ENCODE results near the gene PRRC2B.
A peak's percentile ranks its signal among the peaks of the same experiment; 100 is the strongest.

Gene PRRC2B

DNA sequence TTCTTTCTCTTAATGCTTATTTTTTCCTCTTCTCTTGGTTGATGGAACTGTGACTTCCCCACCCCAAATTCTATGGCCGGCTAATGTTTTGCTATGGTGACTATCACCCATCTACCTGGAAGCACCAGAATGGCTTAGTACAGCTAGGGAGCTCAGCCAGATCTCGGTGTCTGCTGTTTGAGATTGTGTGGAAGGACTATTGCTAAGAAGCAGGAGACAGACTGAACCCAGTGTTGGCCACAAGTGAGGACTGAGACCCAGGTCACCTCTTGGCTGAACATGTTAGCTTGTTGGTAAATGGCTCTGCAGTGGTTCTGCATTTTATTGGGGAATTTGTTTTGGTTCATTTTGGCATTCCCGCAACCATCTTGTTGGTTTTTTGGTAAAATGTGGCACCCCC is 2.7 kb downstream of the PRRC2B start:
- peaks cover 2% of the 10 kb centered on the region for H3K36me3 Mint-ChIP-seq
- H3K4me1 Mint-ChIP-seq: peaks cover 38% of the 10 kb centered on the region
- H3K9me3 Mint-ChIP-seq: no peaks in the 10 kb centered on the region
- DNase-seq (ENCODE audit: low spot score in 2 of 2) (no peak), ATAC-seq (ENCODE audit: low read depth) (no peak)
- peak overlapping the region; percentile 81 for H3K4me3 Mint-ChIP-seq
- H3K27me3 Mint-ChIP-seq: no peaks in the 10 kb centered on the region
- peak overlapping the region; percentile 93 for H3K27ac Mint-ChIP-seq

DNA sequence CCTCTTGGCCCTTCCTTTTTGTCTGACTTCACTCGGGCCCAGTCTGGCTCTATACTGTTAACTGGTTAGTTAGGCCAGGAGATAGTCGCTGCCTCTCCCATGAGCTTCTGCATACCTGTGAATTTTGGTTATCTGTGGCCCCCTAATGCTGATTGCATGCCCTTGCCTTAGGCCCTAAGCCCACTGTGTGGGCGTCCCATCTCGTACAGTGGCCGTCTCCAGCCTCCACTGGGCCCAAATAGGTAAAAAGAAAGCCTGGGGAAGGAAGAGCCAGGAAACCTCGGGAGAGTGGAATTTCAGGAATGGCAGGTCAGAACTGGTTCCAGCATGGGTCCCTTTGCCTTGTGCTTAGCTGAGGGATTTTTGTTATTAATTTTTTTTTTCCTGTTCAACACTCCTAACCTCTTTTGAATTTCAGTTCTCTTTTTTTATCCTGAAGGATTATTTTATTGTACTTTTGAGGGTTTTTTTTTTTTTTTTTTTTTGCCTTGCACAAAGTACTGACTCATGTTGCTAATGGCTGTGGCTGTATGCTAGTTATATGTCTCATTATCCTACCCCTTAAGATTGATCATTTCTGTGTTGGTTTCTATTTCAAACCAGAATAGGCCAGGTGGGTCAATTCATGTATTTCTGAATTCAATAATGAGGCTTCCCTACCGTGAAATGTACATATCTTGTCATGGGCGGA is 3.4 kb downstream of the PRRC2B start:
- ATAC-seq (ENCODE audit: low read depth) (no peak), DNase-seq (ENCODE audit: low spot score in 2 of 2) (no peak)
- Mint-ChIP-seq H3K9me3 (no peaks in the 10 kb centered on the region), H3K4me3 (peak overlapping the region; percentile 81), H3K36me3 (peaks cover 2% of the 10 kb centered on the region), H3K27ac (peak overlapping the region; percentile 93), H3K27me3 (no peaks in the 10 kb centered on the region), H3K4me1 (peaks cover 41% of the 10 kb centered on the region)

DNA sequence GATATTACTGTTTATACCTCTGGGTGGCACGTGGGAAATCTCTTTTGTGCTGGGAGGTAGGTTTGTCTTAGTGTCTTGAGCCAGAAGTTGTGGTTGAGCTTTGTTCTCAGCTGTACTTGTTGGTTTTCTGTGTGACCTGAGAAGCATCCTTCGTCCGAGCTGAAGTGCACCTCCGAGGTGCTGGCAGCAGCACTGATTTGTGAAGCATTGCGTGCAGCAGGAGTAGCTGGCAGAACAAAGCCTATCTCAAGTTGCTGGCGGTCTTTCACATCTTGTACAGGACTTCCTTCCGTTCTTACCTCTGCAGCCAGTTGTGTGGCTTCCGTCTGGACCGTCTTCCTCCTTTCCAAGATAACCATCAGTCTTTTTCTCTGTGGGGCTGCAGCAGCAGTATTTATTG is 4.3 kb downstream of the PRRC2B start:
- Mint-ChIP-seq H3K9me3 (no peaks in the 10 kb centered on the region), H3K4me1 (peaks cover 46% of the 10 kb centered on the region), H3K27me3 (no peaks in the 10 kb centered on the region), H3K4me3 (peak overlapping the region; percentile 73), H3K36me3 (peaks cover 2% of the 10 kb centered on the region), H3K27ac (peak overlapping the region; percentile 93)
- DNase-seq (ENCODE audit: low spot score in 2 of 2) (no peak), ATAC-seq (ENCODE audit: low read depth) (peak; percentile 16)

DNA sequence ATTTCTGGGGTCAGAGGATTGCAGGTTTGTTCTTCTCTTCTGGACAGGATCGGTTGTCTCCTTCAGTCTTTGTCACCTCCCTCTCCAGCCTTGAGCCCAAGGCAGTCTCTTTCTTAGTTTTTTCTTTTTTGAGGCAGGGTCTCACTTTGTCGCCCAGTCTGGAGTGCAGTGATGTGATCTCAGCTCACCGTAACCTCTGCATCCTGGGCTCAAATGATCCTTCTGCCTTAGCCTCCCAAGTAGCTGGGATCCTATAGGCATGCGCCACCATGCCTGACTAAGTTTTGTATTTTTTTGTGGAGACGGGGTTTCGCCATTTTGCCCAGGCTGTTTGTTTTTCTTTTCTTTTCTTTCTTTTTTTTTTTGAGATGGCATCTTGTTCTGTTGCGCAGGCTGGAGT is 6.1 kb downstream of the PRRC2B start:
- Mint-ChIP-seq H3K4me3 (no peak overlapping the region), H3K9me3 (no peaks in the 10 kb centered on the region), H3K27me3 (no peaks in the 10 kb centered on the region), H3K4me1 (peaks cover 48% of the 10 kb centered on the region), H3K36me3 (peaks cover 2% of the 10 kb centered on the region), H3K27ac (no peak overlapping the region)
- no peak for ATAC-seq (ENCODE audit: low read depth)
- DNase-seq (ENCODE audit: low spot score in 2 of 2): no peak

DNA sequence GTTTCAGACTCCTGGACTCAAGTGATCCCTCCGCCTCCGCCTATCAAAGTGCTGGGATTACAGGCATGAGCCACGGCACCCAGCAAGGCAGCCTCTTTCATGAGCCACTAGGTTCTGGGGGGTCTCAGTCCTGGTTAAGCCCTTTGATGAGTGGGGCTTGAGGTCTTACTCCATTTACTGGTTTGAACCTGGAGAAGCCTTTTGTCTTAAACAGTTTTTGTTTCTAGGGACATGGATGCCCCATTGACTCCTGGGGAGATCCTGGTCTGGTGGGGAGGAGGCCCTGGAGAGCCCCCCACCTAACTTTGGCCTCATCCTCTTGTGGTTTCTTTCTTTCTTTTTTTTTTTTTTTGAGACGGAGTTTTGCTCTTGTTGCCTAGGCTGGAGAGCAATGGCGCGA is 6.7 kb downstream of the PRRC2B start:
- ATAC-seq (ENCODE audit: low read depth) (no peak), DNase-seq (ENCODE audit: low spot score in 2 of 2) (no peak)
- Mint-ChIP-seq H3K9me3 (no peaks in the 10 kb centered on the region), H3K36me3 (peaks cover 2% of the 10 kb centered on the region), H3K4me3 (peak overlapping the region; percentile 11), H3K4me1 (peaks cover 48% of the 10 kb centered on the region), H3K27ac (no peak overlapping the region), H3K27me3 (no peaks in the 10 kb centered on the region)

DNA sequence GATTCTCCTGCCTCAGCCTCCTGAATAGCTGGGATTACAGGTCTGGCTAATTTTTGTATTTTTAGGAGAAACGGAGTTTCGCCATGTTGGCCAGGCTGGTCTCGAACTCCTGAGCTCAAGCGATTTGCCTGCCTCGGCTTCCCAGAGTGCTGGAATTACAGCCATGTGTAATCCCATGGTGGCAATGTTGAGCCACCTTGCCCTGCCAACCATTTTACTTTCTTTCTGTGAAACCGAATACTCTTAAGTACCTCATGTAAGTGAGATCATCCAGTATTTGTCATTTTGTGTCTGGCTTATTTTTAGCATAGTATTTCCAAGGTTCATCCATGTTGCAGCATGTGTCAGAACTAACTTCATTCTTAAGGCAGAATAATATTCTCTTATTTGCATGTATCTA is 8.2 kb downstream of the PRRC2B start:
- no peaks in the 10 kb centered on the region for H3K9me3 Mint-ChIP-seq

DNA sequence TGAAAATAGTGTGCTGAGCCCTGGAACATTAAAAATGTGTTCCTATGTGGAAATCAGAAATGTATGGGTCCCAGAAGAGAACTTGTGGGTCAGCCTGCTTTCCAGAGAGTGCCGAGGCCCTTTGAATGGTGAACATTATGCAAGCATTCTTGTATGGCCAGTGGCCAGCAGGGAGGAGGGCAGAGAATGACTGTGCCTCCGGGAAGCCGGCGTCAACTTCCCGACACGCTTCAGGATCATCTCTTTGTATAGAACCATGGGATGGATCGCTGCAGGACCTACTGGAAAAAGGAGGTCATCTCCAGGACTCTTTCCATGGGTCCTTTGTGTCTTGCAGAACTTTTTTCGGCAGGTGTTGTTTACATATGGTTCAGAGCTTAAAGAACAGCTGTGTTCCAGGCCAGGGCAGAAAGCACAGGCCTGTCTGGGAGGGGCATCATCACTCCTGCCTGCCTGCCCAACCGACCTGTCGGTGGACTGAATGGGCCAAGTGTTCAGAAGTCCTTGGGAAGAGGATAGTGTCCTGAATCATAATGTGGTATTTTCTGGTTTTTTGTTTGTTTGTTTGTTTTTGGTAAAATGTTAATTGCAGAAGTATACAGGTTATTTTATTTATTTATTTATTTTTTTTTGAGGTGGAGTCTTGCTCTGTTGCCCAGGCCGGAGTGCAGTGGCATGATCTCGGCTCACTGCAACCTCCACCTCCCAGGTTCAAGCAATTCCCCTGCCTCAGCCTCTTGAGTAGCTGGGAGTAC is 9.0 kb downstream of the PRRC2B start:
- Mint-ChIP-seq H3K4me3 (no peak overlapping the region), H3K27me3 (no peaks in the 10 kb centered on the region), H3K9me3 (no peaks in the 10 kb centered on the region), H3K27ac (peak overlapping the region; percentile 35), H3K36me3 (peaks cover 2% of the 10 kb centered on the region), H3K4me1 (peaks cover 57% of the 10 kb centered on the region)
- ATAC-seq (ENCODE audit: low read depth) (no peak), DNase-seq (ENCODE audit: low spot score in 2 of 2) (no peak)

More for the DNA sequence above, 8.2 kb downstream of the PRRC2B start:
- H3K27ac Mint-ChIP-seq: no peak overlapping the region
- DNase-seq (ENCODE audit: low spot score in 2 of 2) (no peak), ATAC-seq (ENCODE audit: low read depth) (no peak)
- peak overlapping the region; percentile 11 for H3K4me3 Mint-ChIP-seq
- H3K4me1 Mint-ChIP-seq: peaks cover 53% of the 10 kb centered on the region
- no peaks in the 10 kb centered on the region for H3K27me3 Mint-ChIP-seq
- peaks cover 2% of the 10 kb centered on the region for H3K36me3 Mint-ChIP-seq

DNA sequence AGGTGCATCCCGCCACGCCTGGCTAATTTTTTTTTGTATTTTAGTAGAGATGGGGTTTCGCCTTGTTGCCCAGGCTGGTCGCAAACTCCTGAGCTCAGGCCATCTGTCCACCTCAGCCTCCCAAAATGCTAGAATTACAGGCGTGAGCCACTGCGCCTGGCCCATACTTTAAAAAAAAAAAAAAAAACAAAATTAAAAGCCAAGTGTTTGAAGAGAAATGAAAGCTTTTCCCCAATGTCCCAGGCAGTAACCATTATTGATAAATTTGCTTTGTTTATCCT is 9.5 kb downstream of the PRRC2B start:
- Mint-ChIP-seq H3K9me3 (no peaks in the 10 kb centered on the region), H3K4me3 (no peak overlapping the region), H3K4me1 (peaks cover 56% of the 10 kb centered on the region), H3K27ac (no peak overlapping the region), H3K27me3 (no peaks in the 10 kb centered on the region), H3K36me3 (peaks cover 2% of the 10 kb centered on the region)
- DNase-seq (ENCODE audit: low spot score in 2 of 2) (no peak), ATAC-seq (ENCODE audit: low read depth) (no peak)

DNA sequence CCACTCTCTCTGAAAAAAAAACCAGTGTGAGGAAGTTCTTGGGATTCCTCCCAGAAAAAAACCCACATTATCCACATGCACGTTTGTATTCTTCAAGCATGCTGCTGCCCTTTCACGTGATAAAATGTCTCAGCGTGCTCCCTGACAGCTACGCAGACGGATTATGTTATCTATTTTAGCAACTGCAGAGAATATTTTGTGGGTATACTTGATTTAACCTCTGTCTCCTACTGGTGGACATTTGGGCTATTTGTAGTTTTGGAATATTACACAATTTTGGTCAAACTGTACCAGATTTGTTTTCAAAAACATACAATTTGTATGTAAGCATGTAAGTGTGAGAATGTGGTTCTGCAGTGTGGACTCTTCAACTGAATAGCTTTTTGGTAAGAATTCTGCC is 10.7 kb downstream of the PRRC2B start:
- peaks cover 2% of the 10 kb centered on the region for H3K36me3 Mint-ChIP-seq
- H3K27me3 Mint-ChIP-seq: no peaks in the 10 kb centered on the region
- DNase-seq (ENCODE audit: low spot score in 2 of 2) (no peak), ATAC-seq (ENCODE audit: low read depth) (no peak)
- H3K9me3 Mint-ChIP-seq: no peaks in the 10 kb centered on the region
- H3K4me1 Mint-ChIP-seq: peaks cover 56% of the 10 kb centered on the region
- H3K27ac Mint-ChIP-seq: peak overlapping the region; percentile 8
- H3K4me3 Mint-ChIP-seq: peak overlapping the region; percentile 21

DNA sequence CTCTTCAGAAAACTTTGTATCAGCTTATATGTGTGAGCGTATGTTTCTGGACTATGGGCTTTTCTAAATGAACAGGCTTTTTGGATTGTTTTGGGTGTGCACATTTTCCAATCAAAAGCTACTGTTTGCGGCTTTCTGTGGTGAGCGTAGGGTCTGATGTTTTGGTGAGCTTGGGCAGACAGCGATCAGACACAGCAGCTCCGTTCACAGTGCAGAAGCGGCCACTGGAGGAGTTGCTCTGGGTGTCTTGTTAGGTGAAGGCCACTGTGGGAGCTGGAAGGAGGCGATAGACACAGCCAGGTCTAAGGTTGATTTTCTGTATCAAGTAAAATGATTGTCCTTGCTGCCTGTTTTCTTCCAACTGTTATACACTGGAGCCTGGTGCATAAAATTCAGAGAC is 11.1 kb downstream of the PRRC2B start:
- ATAC-seq (ENCODE audit: low read depth) (no peak), DNase-seq (ENCODE audit: low spot score in 2 of 2) (no peak)
- no peaks in the 10 kb centered on the region for H3K9me3 Mint-ChIP-seq
- H3K27ac Mint-ChIP-seq: peak overlapping the region; percentile 8
- H3K4me3 Mint-ChIP-seq: peak overlapping the region; percentile 21
- H3K36me3 Mint-ChIP-seq: peaks cover 2% of the 10 kb centered on the region
- peaks cover 57% of the 10 kb centered on the region for H3K4me1 Mint-ChIP-seq
- H3K27me3 Mint-ChIP-seq: no peaks in the 10 kb centered on the region

DNA sequence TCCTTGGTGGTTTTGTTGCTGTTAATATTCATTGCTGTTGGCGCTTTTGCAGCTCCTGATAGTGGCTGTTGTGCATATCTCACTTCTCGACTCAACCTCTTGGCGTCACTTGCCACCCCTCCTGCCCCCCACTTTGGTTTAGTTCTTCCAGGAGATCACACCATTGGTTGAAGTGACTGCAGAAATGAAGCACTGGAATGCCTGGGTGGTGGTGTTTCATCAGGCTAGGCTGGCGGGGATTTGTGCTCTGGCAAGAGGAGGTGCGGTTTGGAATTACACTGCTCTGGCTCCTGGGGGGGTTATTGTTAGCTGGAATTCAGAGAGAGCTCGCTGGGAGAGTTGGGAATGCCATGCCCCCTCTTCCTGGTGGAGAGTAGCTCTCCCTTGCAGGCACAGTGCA is 11.5 kb downstream of the PRRC2B start:
- H3K36me3 Mint-ChIP-seq: peaks cover 6% of the 10 kb centered on the region
- H3K4me1 Mint-ChIP-seq: peaks cover 58% of the 10 kb centered on the region
- no peak for ATAC-seq (ENCODE audit: low read depth)
- no peak for DNase-seq (ENCODE audit: low spot score in 2 of 2)
- H3K9me3 Mint-ChIP-seq: no peaks in the 10 kb centered on the region
- no peaks in the 10 kb centered on the region for H3K27me3 Mint-ChIP-seq
- no peak overlapping the region for H3K27ac Mint-ChIP-seq
- no peak overlapping the region for H3K4me3 Mint-ChIP-seq

DNA sequence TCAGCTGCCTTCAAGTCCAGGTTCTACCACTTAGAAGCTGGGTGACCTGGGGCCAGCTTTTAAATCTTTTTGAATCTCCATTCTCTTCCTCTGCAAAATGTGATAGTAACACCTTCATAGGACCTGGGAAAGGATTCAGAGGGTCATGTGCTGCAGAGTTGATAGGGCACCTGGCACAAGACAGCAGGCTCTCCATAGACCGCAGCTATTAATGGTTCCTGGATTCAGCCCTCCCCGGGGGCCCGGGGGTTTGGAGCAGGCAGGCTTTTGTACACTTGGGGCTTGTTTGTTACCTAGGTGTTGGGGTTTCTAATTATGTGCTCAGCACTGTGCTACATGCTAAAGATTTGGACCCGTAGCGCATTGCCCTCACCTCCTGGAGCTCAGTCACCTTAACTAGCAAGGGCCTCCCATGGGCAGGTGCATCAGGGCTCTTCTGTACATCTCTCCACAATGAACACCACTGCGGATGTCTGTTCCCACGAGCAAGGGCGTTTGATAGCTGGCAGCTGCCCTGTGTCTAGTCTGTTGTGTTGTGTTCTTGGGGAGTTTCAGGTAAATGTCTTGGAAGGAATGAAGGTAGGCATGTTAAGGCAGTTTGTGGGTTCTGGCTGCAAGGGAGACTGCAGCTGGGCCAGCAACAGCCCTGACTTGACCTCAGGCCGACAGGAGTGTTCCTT is 12.1 kb downstream of the PRRC2B start:
- Mint-ChIP-seq H3K9me3 (no peaks in the 10 kb centered on the region), H3K4me3 (peak overlapping the region; percentile 64), H3K4me1 (peaks cover 61% of the 10 kb centered on the region), H3K27ac (peak overlapping the region; percentile 72), H3K27me3 (no peaks in the 10 kb centered on the region), H3K36me3 (peaks cover 6% of the 10 kb centered on the region)
- no peak for ATAC-seq (ENCODE audit: low read depth)
- DNase-seq (ENCODE audit: low spot score in 2 of 2): no peak

DNA sequence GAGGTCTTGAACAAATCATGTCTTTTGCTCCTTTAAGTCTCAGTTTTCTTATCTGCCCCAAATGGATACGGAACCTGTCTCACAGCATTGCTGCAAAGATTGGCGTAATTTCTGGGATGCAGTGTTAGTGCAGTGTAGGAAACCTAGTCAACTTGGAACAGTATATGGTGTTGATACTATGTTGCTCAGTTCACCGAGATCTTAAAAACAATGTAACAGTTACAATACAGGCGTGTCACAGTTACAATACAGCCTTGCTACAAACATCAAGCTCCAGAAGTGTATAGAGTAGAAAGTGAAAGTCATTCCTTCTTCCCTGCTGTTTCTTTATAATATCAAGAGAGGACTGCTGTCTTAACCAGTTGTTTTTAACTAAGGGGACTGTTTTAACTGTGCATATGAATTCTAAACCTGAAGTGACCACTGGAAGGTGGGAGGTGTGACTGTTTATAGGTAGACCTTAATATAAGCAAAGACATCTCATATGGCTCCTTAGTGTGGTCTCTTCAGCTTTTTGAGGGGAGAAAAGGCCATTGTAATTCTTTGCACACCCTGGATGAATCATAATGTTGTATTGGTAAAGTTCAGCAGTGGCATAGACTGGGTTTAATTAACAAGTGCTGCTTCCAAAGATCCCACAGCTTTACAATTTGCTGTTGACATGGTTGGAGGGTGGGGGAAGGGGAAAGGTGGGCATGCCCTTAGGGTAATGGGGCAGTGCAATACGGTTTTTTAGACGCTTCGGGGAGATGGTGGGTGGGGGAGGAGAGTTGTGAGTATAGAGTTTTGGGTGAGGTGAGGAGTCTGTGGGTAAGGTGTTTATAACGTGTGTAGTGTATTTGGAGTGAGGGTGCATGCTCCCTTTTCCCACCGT is 12.9 kb downstream of the PRRC2B start:
- Mint-ChIP-seq H3K27ac (peak overlapping the region; percentile 72), H3K4me3 (peak overlapping the region; percentile 64), H3K4me1 (peaks cover 58% of the 10 kb centered on the region), H3K27me3 (no peaks in the 10 kb centered on the region), H3K36me3 (peaks cover 4% of the 10 kb centered on the region), H3K9me3 (no peaks in the 10 kb centered on the region)
- ATAC-seq (ENCODE audit: low read depth): peak; percentile 21
- no peak for DNase-seq (ENCODE audit: low spot score in 2 of 2)
